Measurements from ENCODE around the gene RCCD1. TPM values are rescaled to one million over a fixed set of nuclear protein-coding genes. Genes with fewer than 3 reads are reported as not detected.

RCCD1 gene
- total RNA-seq, 3 donors from 2014 or later, result 18.5 to 21.5 (median 20.7) TPM

- Histone ChIP-seq H3K9me3 (no peaks in the 10 kb centered on the region), H3K4me1 (ENCODE audit: low read depth) (peaks cover 16% of the 10 kb centered on the region), H3K36me3 (ENCODE audit: low read depth) (no peaks in the 10 kb centered on the region), H3K4me3 (no peak overlapping the region)
- intact Hi-C loops (cut with DNase I, micrococcal nuclease), result loop anchor here in 1 of 2 donors (10.0 kb wide), 1 partner anchor 306 kb away; no protein-coding TSS in a partner anchor
- DNase-seq (no peak), ATAC-seq (no peak)
- TF ChIP-seq CTCF (IDR thresholded peaks at IDR 0.05), result no peak
These were observed 4.4 kb downstream of the RCCD1 start for GRCh38 chr15:90959028-90959595.

GRCh38 chr15:90959894-90960293 is 5.2 kb downstream of the RCCD1 start:
- Histone ChIP-seq H3K36me3 (ENCODE audit: low read depth) (no peaks in the 10 kb centered on the region), H3K4me1 (ENCODE audit: low read depth) (peaks cover 16% of the 10 kb centered on the region), H3K9me3 (no peaks in the 10 kb centered on the region), H3K4me3 (no peak overlapping the region)
- ATAC-seq, result no peak
- intact Hi-C loops (cut with DNase I, micrococcal nuclease), result loop anchor here in 1 of 2 donors (10.0 kb wide), 1 partner anchor 305 kb away; no protein-coding TSS in a partner anchor
- TF ChIP-seq CTCF (IDR thresholded peaks at IDR 0.05), result no peak
- no peak for DNase-seq

GRCh38 chr15:90960298-90961091 is 5.8 kb downstream of the RCCD1 start:
- intact Hi-C loops (cut with DNase I, micrococcal nuclease), result no loop called here
- DNase-seq (no peak), ATAC-seq (no peak)
- Histone ChIP-seq H3K36me3 (ENCODE audit: low read depth) (no peaks in the 10 kb centered on the region), H3K4me3 (no peak overlapping the region), H3K4me1 (ENCODE audit: low read depth) (peaks cover 12% of the 10 kb centered on the region), H3K9me3 (no peaks in the 10 kb centered on the region)
- TF ChIP-seq CTCF (IDR thresholded peaks at IDR 0.05), result no peak

GRCh38 chr15:90962021-90962420 is 7.3 kb downstream of the RCCD1 start:
- Histone ChIP-seq H3K9me3 (no peaks in the 10 kb centered on the region), H3K4me3 (no peak overlapping the region), H3K4me1 (ENCODE audit: low read depth) (no peaks in the 10 kb centered on the region), H3K36me3 (ENCODE audit: low read depth) (no peaks in the 10 kb centered on the region)
- TF ChIP-seq CTCF (IDR thresholded peaks at IDR 0.05), result no peak
- intact Hi-C loops (cut with DNase I, micrococcal nuclease), result no loop called here
- DNase-seq (no peak), ATAC-seq (no peak)

- TF ChIP-seq CTCF (IDR thresholded peaks at IDR 0.05), result no peak
- H3K36me3 ChIP-seq (ENCODE audit: low read depth), result no peaks in the 10 kb centered on the region
- intact Hi-C loops (cut with DNase I, micrococcal nuclease), result no loop called here
- H3K9me3 ChIP-seq, result no peaks in the 10 kb centered on the region
- no peak overlapping the region for H3K4me3 ChIP-seq
- ATAC-seq (no peak), DNase-seq (no peak)
- H3K4me1 ChIP-seq (ENCODE audit: low read depth), result no peaks in the 10 kb centered on the region
These were observed 11.6 kb downstream of the RCCD1 start for GRCh38 chr15:90966262-90966661.
